Measurements from ENCODE around the gene NEURL1. TPM values are rescaled to one million over a fixed set of nuclear protein-coding genes. Genes with fewer than 3 reads are reported as not detected.

Gene NEURL1, protein sequence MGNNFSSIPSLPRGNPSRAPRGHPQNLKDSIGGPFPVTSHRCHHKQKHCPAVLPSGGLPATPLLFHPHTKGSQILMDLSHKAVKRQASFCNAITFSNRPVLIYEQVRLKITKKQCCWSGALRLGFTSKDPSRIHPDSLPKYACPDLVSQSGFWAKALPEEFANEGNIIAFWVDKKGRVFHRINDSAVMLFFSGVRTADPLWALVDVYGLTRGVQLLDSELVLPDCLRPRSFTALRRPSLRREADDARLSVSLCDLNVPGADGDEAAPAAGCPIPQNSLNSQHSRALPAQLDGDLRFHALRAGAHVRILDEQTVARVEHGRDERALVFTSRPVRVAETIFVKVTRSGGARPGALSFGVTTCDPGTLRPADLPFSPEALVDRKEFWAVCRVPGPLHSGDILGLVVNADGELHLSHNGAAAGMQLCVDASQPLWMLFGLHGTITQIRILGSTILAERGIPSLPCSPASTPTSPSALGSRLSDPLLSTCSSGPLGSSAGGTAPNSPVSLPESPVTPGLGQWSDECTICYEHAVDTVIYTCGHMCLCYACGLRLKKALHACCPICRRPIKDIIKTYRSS
- polyA plus RNA-seq = 0.35 TPM

DNA sequence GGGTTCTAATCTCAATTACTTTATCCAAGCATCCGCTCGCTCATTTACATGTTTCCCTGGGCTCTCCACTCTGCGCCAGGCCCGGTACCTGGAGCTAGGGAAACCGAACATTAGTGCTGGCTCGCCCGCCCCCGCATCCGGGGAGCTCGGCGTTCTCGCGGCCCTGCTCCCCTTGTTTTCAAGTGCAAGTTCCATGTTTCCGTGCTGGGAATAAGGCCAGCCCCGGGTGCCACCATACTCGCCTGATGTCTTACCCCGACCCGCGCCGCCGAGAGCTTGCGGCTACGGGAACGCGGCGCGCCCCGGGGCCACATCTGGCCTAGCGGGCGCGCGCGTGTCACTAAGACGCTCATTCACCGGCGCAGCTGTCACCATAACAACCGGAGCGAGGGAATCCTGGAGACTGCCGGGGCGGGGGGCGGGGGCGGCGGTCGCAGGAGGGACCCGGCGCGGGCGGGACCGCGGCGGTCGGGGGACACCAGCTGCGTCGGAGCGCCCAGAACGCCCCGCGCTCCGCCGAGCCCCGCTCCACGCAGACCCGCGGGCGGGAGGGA lies at the start of gene NEURL1:
TSS of gene NEURL1 (plus strand) at position 344 of the 554 bp plus-strand sequence. CDS start 683 bp downstream, outside the sequence.
- H3K27me3 Mint-ChIP-seq = peaks cover 31% of the 10 kb centered on the region
- peaks cover 4% of the 10 kb centered on the region for H3K36me3 Mint-ChIP-seq
- peaks cover 17 to 21% (median 19%) of the 10 kb centered on the region in 3 donors for H3K4me1 Mint-ChIP-seq
- peak within 1 kb of the TSS; percentile 26 to 50 (median 47) for H3K27ac Mint-ChIP-seq
- H3K4me3 Mint-ChIP-seq = peak within 1 kb of the TSS; percentile 81 to 94 (median 88)
- H3K9me3 Mint-ChIP-seq = no peaks in the 10 kb centered on the region

DNA sequence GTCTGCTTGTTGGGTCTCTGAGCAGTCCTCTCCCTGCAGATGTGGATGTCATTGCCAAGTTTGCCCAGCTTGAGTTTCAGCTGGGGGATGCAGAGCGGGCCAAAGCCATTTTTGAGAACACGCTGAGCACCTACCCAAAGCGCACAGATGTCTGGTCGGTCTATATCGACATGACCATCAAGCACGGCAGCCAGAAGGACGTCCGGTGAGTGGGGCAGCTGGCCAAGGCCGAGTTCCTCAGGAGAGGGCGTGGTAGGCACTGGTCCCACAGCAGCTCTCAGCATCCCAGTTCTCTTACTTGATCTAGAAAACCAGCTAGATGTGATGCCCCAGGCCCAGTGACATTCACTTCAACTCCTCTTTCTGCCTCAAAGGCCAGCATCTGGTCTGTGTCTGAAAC lies 49.0 kb upstream of the NEURL1 start:
- Mint-ChIP-seq H3K27ac (peak overlapping the region in 1 of 3 donors; percentile 73), H3K4me3 (no peak overlapping the region), H3K4me1 (peaks cover 8 to 14% (median 9%) of the 10 kb centered on the region in 3 donors), H3K27me3 (no peaks in the 10 kb centered on the region), H3K36me3 (peaks cover 3% of the 10 kb centered on the region), H3K9me3 (no peaks in the 10 kb centered on the region)

DNA sequence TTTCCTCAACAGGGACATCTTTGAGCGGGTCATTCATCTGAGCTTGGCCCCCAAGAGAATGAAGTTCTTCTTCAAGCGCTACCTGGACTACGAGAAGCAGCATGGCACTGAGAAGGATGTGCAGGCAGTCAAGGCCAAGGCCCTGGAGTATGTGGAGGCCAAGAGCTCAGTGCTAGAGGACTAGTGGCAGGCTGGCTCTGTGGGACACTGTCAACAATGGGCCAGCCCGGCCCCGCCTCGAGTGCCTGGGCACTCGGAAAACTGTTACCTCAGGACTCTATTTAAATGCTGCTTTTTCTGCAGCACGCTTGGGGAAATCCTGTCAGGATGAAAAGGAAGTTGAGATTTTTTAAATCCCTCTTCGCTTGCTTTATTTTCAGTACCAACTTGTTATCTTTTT lies 48.1 kb upstream of the NEURL1 start:
- peaks cover 15 to 21% (median 17%) of the 10 kb centered on the region in 3 donors for H3K4me1 Mint-ChIP-seq
- H3K9me3 Mint-ChIP-seq = no peaks in the 10 kb centered on the region
- H3K27me3 Mint-ChIP-seq = no peaks in the 10 kb centered on the region
- H3K36me3 Mint-ChIP-seq = peaks cover 6% of the 10 kb centered on the region
- H3K27ac Mint-ChIP-seq = peak overlapping the region in 2 of 3 donors; percentile 26 to 70
- no peak overlapping the region for H3K4me3 Mint-ChIP-seq

DNA sequence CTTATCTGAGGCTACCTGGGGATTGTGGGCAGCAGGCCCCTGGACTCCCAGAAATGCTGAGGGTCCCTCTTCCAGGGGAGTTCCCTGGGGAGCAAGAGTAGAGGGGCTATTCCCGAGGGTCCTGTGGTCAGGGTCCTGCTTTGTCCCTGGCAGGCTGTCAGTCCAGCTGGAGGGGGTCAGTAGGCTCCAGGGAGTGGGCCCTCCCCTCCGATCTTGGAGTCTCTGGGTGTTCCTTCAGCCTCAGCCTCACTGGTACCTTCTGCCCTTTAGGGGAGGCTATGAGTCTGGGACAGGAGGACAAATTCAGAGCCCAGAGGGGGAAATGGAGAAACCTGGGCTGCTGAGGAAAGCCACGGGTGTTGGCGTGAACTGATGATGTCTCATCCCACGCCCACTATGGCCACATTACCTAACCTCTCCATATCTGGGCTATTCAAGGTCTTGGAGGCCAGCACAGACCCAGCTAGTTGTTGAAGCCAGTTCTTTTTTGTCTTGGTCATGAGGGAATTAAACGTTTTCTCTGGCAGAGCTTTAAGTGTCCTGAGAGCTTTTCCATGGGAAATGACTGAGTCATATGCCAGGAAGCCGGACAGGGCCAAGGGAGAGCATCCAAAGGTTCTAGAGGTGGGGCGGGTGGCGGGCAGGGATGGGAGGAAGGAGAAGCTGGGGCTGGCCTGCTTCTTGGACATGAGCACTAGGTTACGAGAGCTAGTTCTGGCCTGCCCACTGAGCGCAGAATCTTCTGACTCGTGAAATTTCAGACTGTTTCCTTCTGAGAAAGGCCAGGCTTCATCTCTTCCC lies 47.5 kb upstream of the NEURL1 start:
- Mint-ChIP-seq H3K4me3 (no peak overlapping the region), H3K9me3 (no peaks in the 10 kb centered on the region), H3K27me3 (no peaks in the 10 kb centered on the region), H3K27ac (peak overlapping the region in 1 of 3 donors; percentile 59), H3K36me3 (peaks cover 6% of the 10 kb centered on the region), H3K4me1 (peaks cover 21 to 27% (median 23%) of the 10 kb centered on the region in 3 donors)

DNA sequence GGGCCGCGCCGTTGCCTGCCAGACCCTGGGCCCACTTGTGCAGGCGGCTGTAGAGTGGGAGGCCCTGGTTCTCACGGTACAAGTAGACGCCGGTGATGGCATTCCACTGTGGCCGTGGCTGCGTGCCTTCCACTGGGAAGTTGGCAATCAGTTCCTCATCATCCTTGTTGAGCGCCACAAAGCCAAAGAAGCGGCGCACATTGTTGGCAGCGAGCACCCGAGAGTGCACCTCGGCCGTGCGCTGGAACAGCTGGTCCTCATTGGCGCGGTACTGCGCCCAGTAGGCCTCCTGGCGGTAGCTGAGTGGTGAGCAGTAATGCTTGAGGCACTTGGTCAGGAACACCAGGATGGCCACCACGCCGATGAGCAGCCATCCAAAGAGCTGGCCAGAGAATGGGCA lies 46.3 kb upstream of the NEURL1 start:
- Mint-ChIP-seq H3K4me1 (peaks cover 23 to 30% (median 26%) of the 10 kb centered on the region in 3 donors), H3K4me3 (peak overlapping the region in 2 of 4 donors; percentile 6 to 65), H3K36me3 (peaks cover 5% of the 10 kb centered on the region), H3K9me3 (no peaks in the 10 kb centered on the region), H3K27me3 (no peaks in the 10 kb centered on the region), H3K27ac (no peak overlapping the region)

DNA sequence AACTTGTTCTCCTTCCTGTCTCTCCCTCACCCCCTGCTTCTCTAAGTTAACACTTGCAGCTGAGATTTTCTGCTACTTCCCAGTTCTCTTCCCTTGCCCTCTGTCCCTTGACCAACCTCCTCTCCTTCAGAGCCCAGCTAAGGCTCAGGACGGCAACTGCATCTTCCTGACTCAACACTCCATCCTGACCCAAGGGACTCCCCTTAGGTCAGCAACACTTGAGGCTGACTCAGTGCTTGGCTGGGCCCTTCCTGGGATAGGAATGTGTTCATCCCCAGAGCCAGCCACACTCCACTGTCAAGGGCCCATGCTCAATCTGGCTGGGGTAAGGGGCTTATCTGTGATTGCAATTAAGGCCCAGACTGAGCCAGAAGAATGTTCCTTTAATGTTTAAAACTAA lies 44.8 kb upstream of the NEURL1 start:
- H3K4me1 Mint-ChIP-seq = peaks cover 32 to 34% (median 33%) of the 10 kb centered on the region in 3 donors
- peak overlapping the region; percentile 87 to 95 (median 93) for H3K27ac Mint-ChIP-seq
- H3K36me3 Mint-ChIP-seq = peaks cover 5% of the 10 kb centered on the region
- peak overlapping the region in 3 of 4 donors; percentile 87 to 95 (median 91) for H3K4me3 Mint-ChIP-seq
- no peaks in the 10 kb centered on the region for H3K9me3 Mint-ChIP-seq
- no peaks in the 10 kb centered on the region for H3K27me3 Mint-ChIP-seq

DNA sequence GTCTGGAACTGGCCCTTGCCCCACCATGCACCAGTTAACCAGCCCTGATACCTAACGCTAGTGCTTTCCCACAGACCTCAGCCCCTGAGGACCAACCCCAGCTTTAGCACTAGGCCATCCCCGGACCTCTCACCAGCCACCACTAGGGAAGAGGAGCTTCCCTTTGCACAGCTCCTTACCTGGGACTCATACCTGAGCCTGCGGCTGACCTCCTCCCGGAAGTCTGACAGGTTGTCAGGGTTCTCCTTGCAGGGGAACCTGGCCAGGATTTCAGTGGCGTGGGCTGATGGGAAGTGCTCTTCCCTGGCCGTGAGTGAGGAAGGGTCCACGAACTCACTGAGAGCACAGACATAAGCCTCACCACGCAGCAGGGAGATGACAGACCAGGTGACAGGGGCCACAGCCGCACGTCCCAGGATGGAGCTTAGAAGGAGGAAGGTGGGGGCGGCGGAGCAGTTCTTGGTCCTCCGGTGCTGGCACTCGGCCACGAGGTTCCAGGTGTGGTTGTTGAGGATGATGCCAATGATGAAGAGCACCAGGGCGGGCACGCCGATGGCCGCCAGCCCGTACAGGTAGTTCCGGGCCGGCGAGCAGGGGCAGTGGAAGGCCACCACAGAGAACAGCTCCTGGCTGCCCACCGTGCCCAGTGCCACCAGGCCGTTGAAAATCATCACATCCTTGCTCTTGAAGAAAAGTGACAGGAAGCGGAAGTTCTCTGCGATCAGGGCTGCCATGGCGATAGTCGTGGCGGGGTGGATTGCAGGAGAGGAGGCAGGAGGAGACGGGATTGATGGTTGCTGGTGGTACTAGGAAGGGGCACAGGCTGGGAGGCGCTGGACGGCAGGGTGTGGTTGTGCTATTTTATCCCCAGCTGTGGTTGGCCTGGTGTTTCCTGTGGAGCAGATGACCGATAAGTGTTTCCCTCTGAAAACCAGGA lies 44.0 kb upstream of the NEURL1 start:
- Mint-ChIP-seq H3K27ac (peak overlapping the region; percentile 87 to 95 (median 93)), H3K4me3 (peak overlapping the region; percentile 56 to 95 (median 89)), H3K9me3 (no peaks in the 10 kb centered on the region), H3K36me3 (peaks cover 5% of the 10 kb centered on the region), H3K27me3 (no peaks in the 10 kb centered on the region), H3K4me1 (peaks cover 33 to 36% (median 34%) of the 10 kb centered on the region in 3 donors)

DNA sequence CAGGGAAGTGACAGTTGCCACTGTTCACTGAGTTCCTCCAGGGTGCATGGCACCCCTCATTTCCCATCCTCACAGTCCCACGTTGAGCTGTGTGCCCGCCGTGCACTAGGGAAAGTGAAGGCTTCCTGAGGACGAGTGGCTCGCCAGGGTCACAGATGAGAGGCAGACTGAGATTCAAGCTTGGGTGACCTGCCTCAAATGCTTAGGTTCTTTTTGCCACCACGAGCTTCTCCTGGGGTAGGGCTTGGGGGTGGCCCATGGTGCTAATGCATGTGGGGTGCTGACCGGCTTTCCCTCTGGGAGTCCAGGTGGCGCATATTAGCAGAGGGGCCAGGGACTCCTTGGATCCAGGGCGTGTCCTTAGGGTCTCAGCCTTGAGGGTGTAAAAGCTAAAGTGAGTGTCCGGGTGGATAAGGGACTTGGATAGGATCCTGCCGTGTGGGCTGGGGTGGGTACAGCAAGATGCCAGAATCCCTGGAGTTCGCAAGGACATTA lies 43.3 kb upstream of the NEURL1 start:
- Mint-ChIP-seq H3K4me1 (peaks cover 33 to 36% (median 34%) of the 10 kb centered on the region in 3 donors), H3K9me3 (no peaks in the 10 kb centered on the region), H3K27me3 (no peaks in the 10 kb centered on the region), H3K27ac (peak overlapping the region; percentile 87 to 95 (median 93)), H3K36me3 (peaks cover 5% of the 10 kb centered on the region), H3K4me3 (peak overlapping the region; percentile 87 to 95 (median 90))

DNA sequence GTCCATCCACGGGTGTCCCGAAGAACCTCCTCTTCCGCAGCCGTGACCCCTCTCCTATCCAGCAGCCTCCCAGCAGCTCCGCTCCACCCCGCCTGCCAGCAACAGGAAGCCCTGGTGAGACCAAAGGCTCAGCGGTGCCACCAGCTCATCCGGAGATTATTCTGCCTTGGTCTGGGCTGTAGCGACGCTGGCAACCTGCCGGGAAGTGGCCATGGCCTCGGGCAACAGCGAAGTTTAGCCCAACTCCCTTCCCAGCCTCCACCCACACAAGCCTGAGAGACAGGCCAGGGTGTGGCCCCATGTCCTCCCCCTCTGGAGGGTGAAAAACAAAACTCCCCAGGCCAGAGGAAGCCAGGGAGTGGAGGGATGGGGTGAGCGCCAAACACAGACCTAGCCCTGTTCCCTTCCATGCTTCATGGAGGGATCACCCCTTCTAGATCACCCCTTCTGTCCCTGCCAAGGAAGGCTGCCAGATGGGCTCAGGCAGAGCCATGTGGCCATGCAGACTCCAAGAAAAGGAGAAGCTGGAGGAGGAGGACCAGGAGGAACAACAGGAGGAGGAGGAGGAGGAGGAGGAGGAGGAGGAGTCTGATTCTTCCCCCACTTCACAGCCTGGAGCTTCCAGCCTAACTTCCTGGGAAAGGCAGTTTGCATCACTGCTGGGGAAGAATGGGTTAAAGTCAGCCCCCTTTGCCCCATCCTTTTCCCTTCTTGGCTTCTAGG lies 42.3 kb upstream of the NEURL1 start:
- peak overlapping the region; percentile 86 to 95 (median 87) for H3K27ac Mint-ChIP-seq
- H3K36me3 Mint-ChIP-seq = peaks cover 5% of the 10 kb centered on the region
- no peaks in the 10 kb centered on the region for H3K27me3 Mint-ChIP-seq
- peak overlapping the region; percentile 90 to 96 (median 93) for H3K4me3 Mint-ChIP-seq
- H3K9me3 Mint-ChIP-seq = no peaks in the 10 kb centered on the region
- peaks cover 33 to 36% (median 34%) of the 10 kb centered on the region in 3 donors for H3K4me1 Mint-ChIP-seq

DNA sequence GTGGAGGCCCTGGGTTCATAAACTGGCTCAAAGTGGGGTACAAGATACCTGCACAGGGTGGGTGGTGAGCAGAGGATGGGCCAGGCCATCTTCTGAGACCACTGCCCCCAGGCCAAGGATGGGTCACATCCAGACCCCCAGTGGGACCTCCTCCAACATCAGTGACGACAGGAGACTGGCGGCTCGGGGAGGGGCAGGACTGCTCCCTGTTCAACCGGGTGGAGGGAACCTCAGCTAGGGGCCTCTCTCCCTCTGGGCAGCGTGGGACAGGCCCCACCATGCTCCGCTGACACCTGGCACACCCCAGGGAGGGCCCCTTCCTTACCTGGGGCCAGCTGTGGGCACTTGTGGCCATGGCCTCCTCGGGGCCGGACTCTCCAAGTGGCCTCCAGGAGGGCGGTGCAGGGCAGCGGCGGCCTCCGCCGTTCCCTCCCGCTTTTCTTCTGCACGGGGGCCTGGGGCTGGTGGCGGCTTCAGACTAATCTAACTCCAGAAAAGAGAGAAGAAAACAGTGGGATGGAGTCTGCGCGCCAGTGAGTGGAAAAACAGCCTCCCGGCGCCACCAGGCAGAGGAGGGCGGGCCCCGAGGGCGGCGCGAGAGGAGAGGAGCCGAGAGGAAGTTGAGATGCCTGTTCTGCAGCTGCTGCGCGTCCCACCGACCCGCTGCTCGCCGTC lies 41.5 kb upstream of the NEURL1 start, which contains the start of gene CALHM2:
TSS of gene CALHM2 (minus strand) at position 540 of the 675 bp plus-strand sequence. CDS start 2,429 bp downstream, outside the sequence.
- peak within 1 kb of the TSS; percentile 90 to 96 (median 93) for H3K4me3 Mint-ChIP-seq
- peaks cover 5% of the 10 kb centered on the region for H3K36me3 Mint-ChIP-seq
- H3K27me3 Mint-ChIP-seq = no peaks in the 10 kb centered on the region
- peak within 1 kb of the TSS; percentile 86 to 95 (median 87) for H3K27ac Mint-ChIP-seq
- no peaks in the 10 kb centered on the region for H3K9me3 Mint-ChIP-seq
- H3K4me1 Mint-ChIP-seq = peaks cover 33 to 37% (median 34%) of the 10 kb centered on the region in 3 donors

DNA sequence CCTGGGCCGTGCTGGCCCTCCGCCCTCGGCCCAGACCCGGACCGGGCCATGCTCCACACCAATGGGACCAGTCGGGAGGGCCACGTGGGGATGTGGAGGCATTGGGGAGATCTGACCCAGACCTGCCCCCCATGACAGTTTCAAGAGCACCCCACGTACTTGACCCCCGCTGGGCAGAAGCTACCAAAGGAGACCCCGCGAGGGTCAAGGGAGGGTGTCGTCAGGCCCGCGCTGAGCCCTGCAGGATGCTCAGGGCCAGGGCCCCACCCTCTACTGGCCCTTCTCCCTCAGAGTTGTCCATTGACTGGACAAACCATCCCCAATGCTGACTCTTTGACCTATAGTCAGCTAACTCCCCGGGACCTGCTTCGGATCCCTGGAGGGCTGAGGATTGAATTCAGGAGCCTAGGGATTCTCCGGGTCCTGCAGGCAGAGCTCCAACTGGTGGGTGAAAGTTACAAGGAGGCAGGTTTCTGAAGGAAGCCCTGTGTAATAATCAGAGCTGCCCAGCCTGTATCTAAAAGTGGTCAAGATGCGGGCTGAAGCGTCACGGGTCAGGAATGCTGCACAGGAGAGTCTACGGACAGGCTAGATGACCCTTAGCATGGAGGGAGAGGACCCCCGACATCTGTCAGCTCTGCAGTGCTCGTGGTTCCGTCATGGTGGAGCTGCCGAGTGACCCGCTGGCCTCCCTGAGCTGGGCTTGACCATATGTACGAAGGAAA lies 40.8 kb upstream of the NEURL1 start:
- Mint-ChIP-seq H3K27me3 (no peaks in the 10 kb centered on the region), H3K36me3 (peaks cover 5% of the 10 kb centered on the region), H3K27ac (peak overlapping the region; percentile 46 to 95 (median 48)), H3K4me1 (peaks cover 31 to 40% (median 33%) of the 10 kb centered on the region in 3 donors), H3K9me3 (no peaks in the 10 kb centered on the region), H3K4me3 (peak overlapping the region; percentile 90 to 95 (median 93))

DNA sequence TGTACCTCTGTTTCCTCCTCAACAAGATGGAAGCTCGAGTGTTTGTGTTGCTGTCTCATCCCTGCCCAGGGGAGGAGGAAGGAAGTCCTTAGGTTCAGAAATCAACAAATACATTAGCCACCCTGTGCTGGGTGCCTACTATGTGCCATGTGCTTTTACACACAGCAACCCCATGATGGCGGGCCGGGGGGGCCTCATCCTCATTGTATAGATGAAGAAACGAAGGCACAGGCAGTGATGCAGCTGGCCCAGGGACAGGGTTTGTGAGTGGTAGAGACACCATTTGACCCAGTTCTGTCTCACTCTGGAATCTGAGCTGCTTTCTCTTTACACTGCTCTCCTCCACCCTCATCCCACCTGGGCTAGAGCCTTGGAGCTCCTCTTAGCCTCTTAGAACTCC lies 39.5 kb upstream of the NEURL1 start:
- H3K4me3 Mint-ChIP-seq = peak overlapping the region in 1 of 4 donors; percentile 91
- H3K27me3 Mint-ChIP-seq = no peaks in the 10 kb centered on the region
- no peaks in the 10 kb centered on the region for H3K9me3 Mint-ChIP-seq
- peaks cover 26 to 37% (median 31%) of the 10 kb centered on the region in 3 donors for H3K4me1 Mint-ChIP-seq
- H3K36me3 Mint-ChIP-seq = peaks cover 3% of the 10 kb centered on the region
- peak overlapping the region in 1 of 3 donors; percentile 47 for H3K27ac Mint-ChIP-seq

Measured in IgD-negative memory B cell (primary cell).